WTC11 (cell line): ENCODE measurements around the gene ZDHHC22. TPM values are rescaled to one million over a fixed set of nuclear protein-coding genes. Genes with fewer than 3 reads are reported as not detected.

ENCODE experiments used
- ATAC-seq: fragments of 200-7000 bp; cut with Tn5 transposase; 2 replicates; pipeline ENCODE4 v1.10.0; 2021; ENCODE audit warnings: mild to moderate bottlenecking, moderate library complexity
- CTCF ChIA-PET: fragments of 300-600 bp; sonication (Branson Sonifier 250); formaldehyde crosslinking; loops from one replicate; lab custom pipeline; 2021; ENCODE audit warnings: antibody characterized with exemption; lab: Charles Lee
- POLR2A ChIA-PET: fragments of 350-600 bp; sonication (Branson Sonifier 250); formaldehyde crosslinking; loops from one replicate; lab custom pipeline; 2021; ENCODE audit warnings: antibody characterized with exemption; lab: Charles Lee
- DNase-seq: peaks from one replicate; pipeline ENCODE4 v3.0.0; 2021; ENCODE audit warnings: low spot score
- H3K27ac Mint-ChIP-seq: 2 replicates; pipeline ENCODE4 v1.8.0; 2021; ENCODE audit warnings: mixed read lengths
- H3K27me3 Mint-ChIP-seq: 2 replicates; pipeline ENCODE4 v1.8.0; 2021; ENCODE audit warnings: low read depth, mild to moderate bottlenecking, moderate library complexity, mixed read lengths
- H3K36me3 Mint-ChIP-seq: 2 replicates; pipeline ENCODE4 v1.8.0; 2021; ENCODE audit warnings: mixed read lengths
- H3K4me1 Mint-ChIP-seq: 2 replicates; pipeline ENCODE4 v1.8.0; 2022; ENCODE audit warnings: mixed read lengths
- H3K4me3 Mint-ChIP-seq: 2 replicates; pipeline ENCODE4 v1.8.0; 2021; ENCODE audit warnings: mild to moderate bottlenecking, moderate library complexity, mixed read lengths
- H3K9me3 Mint-ChIP-seq: 2 replicates; pipeline ENCODE4 v1.8.0; 2021; ENCODE audit warnings: mixed read lengths
- CREB1 ChIP-seq: sonication (generic); formaldehyde crosslinking; IDR thresholded peaks from 2 replicates; pipeline ENCODE4 v1.8.0; 2023; ENCODE audit warnings: mild to moderate bottlenecking, missing genetic modification reagents
- ESRRA ChIP-seq: sonication (generic); formaldehyde crosslinking; IDR thresholded peaks from 2 replicates; pipeline ENCODE4 v1.8.1; 2022; ENCODE audit warnings: mild to moderate bottlenecking, missing genetic modification reagents, borderline replicate concordance
- ETV6 ChIP-seq: sonication (generic); formaldehyde crosslinking; IDR thresholded peaks from 2 replicates; pipeline ENCODE4 v1.8.1; 2022; ENCODE audit warnings: mild to moderate bottlenecking, missing genetic modification reagents
- FOXK1 ChIP-seq: sonication (generic); formaldehyde crosslinking; IDR thresholded peaks from 2 replicates; pipeline ENCODE4 v1.8.0; 2022; ENCODE audit warnings: mild to moderate bottlenecking, moderate library complexity, missing genetic modification reagents
- FOXP4 ChIP-seq: sonication (generic); formaldehyde crosslinking; IDR thresholded peaks from 2 replicates; pipeline ENCODE4 v1.8.0; 2022; ENCODE audit warnings: mild to moderate bottlenecking, missing genetic modification reagents
- GABPB1 ChIP-seq: sonication (generic); formaldehyde crosslinking; IDR thresholded peaks from 2 replicates; pipeline ENCODE4 v1.8.1; 2023; ENCODE audit warnings: mild to moderate bottlenecking, missing genetic modification reagents
- NR2C2 ChIP-seq: sonication (generic); formaldehyde crosslinking; IDR thresholded peaks from 2 replicates; pipeline ENCODE4 v1.8.0; 2022; ENCODE audit warnings: mild to moderate bottlenecking, missing genetic modification reagents
- OVOL2 ChIP-seq: fragments of 250-450 bp; sonication (Bioruptor Pico); IDR thresholded peaks from 2 replicates; pipeline ENCODE4 v1.9.0; 2021; ENCODE audit warnings: mild to moderate bottlenecking, borderline replicate concordance
- RORB ChIP-seq: fragments of 250-450 bp; sonication (Bioruptor Pico); IDR thresholded peaks from 2 replicates; pipeline ENCODE4 v1.9.0; 2021; ENCODE audit warnings: mild to moderate bottlenecking
- SMAD3 ChIP-seq: sonication (generic); formaldehyde crosslinking; IDR thresholded peaks from 2 replicates; pipeline ENCODE4 v1.8.0; 2022; ENCODE audit warnings: missing genetic modification reagents, mild to moderate bottlenecking, borderline replicate concordance
- SP1 ChIP-seq: sonication (generic); formaldehyde crosslinking; conservative IDR thresholded peaks from 2 replicates; pipeline ENCODE4 v1.8.1; 2022; ENCODE audit warnings: missing genetic modification reagents
- ZNF121 ChIP-seq: sonication (generic); formaldehyde crosslinking; IDR thresholded peaks from 2 replicates; pipeline ENCODE4 v1.8.0; 2023; ENCODE audit warnings: missing genetic modification reagents
- ZNF138 ChIP-seq: sonication (generic); formaldehyde crosslinking; conservative IDR thresholded peaks from 2 replicates; pipeline ENCODE4 v1.8.1; 2022; ENCODE audit warnings: mild to moderate bottlenecking, moderate library complexity, missing genetic modification reagents
- ZNF263 ChIP-seq: sonication (generic); formaldehyde crosslinking; IDR thresholded peaks from 2 replicates; pipeline ENCODE4 v1.8.1; 2022; ENCODE audit warnings: low read depth, mild to moderate bottlenecking, moderate library complexity, missing genetic modification reagents
- ZNF317 ChIP-seq: sonication (generic); formaldehyde crosslinking; IDR thresholded peaks from 2 replicates; pipeline ENCODE4 v1.8.1; 2023; ENCODE audit warnings: low read depth, mild to moderate bottlenecking, moderate library complexity, missing genetic modification reagents, borderline replicate concordance
- ZNF396 ChIP-seq: fragments of 250-450 bp; sonication (Bioruptor Pico); IDR thresholded peaks from 2 replicates; pipeline ENCODE4 v1.8.0; 2021; ENCODE audit warnings: mild to moderate bottlenecking, moderate library complexity, borderline replicate concordance
- total RNA-seq: library from RNA; stranded (reverse); gene quantifications from 3 replicates; pipeline ENCODE4 v1.2.3, GENCODE V29; 2021
- TF ChIP-seq, protein P1 (sequence below): sonication (generic); formaldehyde crosslinking; IDR thresholded peaks from 2 replicates; pipeline ENCODE4 v1.8.0; 2022; ENCODE audit warnings: mild to moderate bottlenecking, missing genetic modification reagents
- TF ChIP-seq, protein P2 (sequence below): sonication (generic); formaldehyde crosslinking; conservative IDR thresholded peaks from 2 replicates; pipeline ENCODE4 v1.8.1; 2023; ENCODE audit warnings: mild to moderate bottlenecking, low read depth, missing genetic modification reagents, moderate library complexity
- TF ChIP-seq, protein P3 (sequence below): sonication (generic); formaldehyde crosslinking; IDR thresholded peaks from 2 replicates; pipeline ENCODE4 v1.8.1; 2023; ENCODE audit warnings: mild to moderate bottlenecking, moderate library complexity, missing genetic modification reagents
- TF ChIP-seq, protein P4 (sequence below): sonication (generic); formaldehyde crosslinking; IDR thresholded peaks from 2 replicates; pipeline ENCODE4 v1.8.1; 2022; ENCODE audit warnings: mild to moderate bottlenecking, missing genetic modification reagents, moderate library complexity, borderline replicate concordance

The ZDHHC22 gene
- total RNA-seq, 1 experiment from 2014 or later: 47.7 TPM

DNA sequence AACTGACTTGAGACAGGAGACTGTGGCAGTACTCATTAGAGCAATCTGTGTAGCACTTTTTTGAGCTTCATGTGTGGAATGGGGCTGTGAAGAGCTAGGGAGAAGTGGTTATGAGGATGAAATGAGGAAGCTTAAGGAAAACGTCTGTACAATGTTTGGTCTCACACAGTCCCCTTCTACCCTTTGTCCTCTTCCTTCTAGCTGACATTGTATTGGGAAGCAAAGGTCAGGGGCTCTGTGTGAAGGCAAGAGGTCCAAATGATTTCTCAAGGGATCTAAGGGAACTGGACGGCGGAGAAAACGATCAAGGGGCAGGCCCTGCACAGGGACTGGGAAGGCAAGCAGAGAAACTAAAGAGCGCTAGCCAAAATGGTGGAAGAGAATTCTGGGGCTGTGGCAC lies 56.6 kb downstream of the ZDHHC22 start:
- CTCF ChIA-PET: interaction anchor here (1.0 to 3.5 kb wide), 11 partner anchors 9 to 300 kb away, joined by 3 to 50 read pairs (median 5); partner anchors contain the start of gene CIPC
- ATAC-seq: no peak
- POLR2A ChIA-PET: interaction anchor here (1.8 kb wide), 1 partner anchor 9 kb away, joined by 6 read pairs; no protein-coding TSS in a partner anchor
- Mint-ChIP-seq H3K4me1 (peaks cover 49% of the 10 kb centered on the region), H3K4me3 (no peak overlapping the region), H3K27me3 (no peaks in the 10 kb centered on the region; the same call in 1 of the 2 replicates), H3K9me3 (peaks cover 12% of the 10 kb centered on the region), H3K36me3 (peaks cover 5% of the 10 kb centered on the region), H3K27ac (peak overlapping the region; percentile 44)
- TF ChIP-seq, protein P1, sequence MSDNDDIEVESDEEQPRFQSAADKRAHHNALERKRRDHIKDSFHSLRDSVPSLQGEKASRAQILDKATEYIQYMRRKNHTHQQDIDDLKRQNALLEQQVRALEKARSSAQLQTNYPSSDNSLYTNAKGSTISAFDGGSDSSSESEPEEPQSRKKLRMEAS: no peak
- TF ChIP-seq FOXP4: no peak
- TF ChIP-seq, protein P2, sequence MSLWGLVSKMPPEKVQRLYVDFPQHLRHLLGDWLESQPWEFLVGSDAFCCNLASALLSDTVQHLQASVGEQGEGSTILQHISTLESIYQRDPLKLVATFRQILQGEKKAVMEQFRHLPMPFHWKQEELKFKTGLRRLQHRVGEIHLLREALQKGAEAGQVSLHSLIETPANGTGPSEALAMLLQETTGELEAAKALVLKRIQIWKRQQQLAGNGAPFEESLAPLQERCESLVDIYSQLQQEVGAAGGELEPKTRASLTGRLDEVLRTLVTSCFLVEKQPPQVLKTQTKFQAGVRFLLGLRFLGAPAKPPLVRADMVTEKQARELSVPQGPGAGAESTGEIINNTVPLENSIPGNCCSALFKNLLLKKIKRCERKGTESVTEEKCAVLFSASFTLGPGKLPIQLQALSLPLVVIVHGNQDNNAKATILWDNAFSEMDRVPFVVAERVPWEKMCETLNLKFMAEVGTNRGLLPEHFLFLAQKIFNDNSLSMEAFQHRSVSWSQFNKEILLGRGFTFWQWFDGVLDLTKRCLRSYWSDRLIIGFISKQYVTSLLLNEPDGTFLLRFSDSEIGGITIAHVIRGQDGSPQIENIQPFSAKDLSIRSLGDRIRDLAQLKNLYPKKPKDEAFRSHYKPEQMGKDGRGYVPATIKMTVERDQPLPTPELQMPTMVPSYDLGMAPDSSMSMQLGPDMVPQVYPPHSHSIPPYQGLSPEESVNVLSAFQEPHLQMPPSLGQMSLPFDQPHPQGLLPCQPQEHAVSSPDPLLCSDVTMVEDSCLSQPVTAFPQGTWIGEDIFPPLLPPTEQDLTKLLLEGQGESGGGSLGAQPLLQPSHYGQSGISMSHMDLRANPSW (CRISPR knock-in tag): no peak
- TF ChIP-seq OVOL2 (CRISPR knock-in tag): no peak
- no peak for TF ChIP-seq ZNF317 (CRISPR knock-in tag)
- no peak for TF ChIP-seq FOXK1 (CRISPR knock-in tag)
- TF ChIP-seq ESRRA: no peak
- TF ChIP-seq ZNF263: no peak
- no peak for TF ChIP-seq ETV6 (CRISPR knock-in tag)
- TF ChIP-seq CREB1 (CRISPR knock-in tag): no peak
- TF ChIP-seq ZNF138 (CRISPR knock-in tag): no peak
- no peak for TF ChIP-seq ZNF396 (CRISPR knock-in tag)
- TF ChIP-seq GABPB1 (CRISPR knock-in tag): no peak
- no peak for TF ChIP-seq SMAD3
- TF ChIP-seq, protein P3, sequence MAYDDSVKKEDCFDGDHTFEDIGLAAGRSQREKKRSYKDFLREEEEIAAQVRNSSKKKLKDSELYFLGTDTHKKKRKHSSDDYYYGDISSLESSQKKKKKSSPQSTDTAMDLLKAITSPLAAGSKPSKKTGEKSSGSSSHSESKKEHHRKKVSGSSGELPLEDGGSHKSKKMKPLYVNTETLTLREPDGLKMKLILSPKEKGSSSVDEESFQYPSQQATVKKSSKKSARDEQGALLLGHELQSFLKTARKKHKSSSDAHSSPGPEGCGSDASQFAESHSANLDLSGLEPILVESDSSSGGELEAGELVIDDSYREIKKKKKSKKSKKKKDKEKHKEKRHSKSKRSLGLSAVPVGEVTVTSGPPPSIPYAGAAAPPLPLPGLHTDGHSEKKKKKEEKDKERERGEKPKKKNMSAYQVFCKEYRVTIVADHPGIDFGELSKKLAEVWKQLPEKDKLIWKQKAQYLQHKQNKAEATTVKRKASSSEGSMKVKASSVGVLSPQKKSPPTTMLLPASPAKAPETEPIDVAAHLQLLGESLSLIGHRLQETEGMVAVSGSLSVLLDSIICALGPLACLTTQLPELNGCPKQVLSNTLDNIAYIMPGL (CRISPR knock-in tag): no peak
- no peak for TF ChIP-seq NR2C2
- TF ChIP-seq, protein P4, sequence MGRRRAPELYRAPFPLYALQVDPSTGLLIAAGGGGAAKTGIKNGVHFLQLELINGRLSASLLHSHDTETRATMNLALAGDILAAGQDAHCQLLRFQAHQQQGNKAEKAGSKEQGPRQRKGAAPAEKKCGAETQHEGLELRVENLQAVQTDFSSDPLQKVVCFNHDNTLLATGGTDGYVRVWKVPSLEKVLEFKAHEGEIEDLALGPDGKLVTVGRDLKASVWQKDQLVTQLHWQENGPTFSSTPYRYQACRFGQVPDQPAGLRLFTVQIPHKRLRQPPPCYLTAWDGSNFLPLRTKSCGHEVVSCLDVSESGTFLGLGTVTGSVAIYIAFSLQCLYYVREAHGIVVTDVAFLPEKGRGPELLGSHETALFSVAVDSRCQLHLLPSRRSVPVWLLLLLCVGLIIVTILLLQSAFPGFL (CRISPR knock-in tag): no peak
- no peak for TF ChIP-seq RORB
- TF ChIP-seq ZNF121 (CRISPR knock-in tag): no peak
- TF ChIP-seq SP1 (CRISPR knock-in tag): no peak
- TF ChIP-seq, all 79 proteins: peak for 0
- no peak for DNase-seq
